Spleen (tissue), 7 donors: ENCODE results near the gene MKNK1.

ENCODE experiments used
- POLR2A ChIP-seq, 3 donors: fragments of 450-650 bp; IDR thresholded peaks; one replicate each; pipeline ENCODE4 v1.5.1; 2017; ENCODE audit warnings: antibody characterized with exemption in 3 of 3, mild to moderate bottlenecking in 1 of 3
- POLR2AphosphoS5 ChIP-seq, 3 donors: sonication (generic); formaldehyde crosslinking; IDR thresholded peaks; one replicate each; pipeline ENCODE4 v1.5.1; 2017; ENCODE audit warnings: antibody characterized with exemption in 3 of 3
- TF ChIP-seq, protein P1 (sequence below), 11 experiments: fragments of 200-600 bp in 7 of 11; fragments of 450-650 bp in 4 of 11; sonication (generic) in 4 of 11; IDR thresholded peaks in 8 of 11; conservative IDR thresholded peaks in 3 of 11; 1 replicate in 7 of 11; 2 replicates in 4 of 11; pipeline versions ENCODE4 v1.4.0 to v1.8.0; 2016 to 2021; ENCODE audit warnings: antibody characterized with exemption in 11 of 11, inconsistent platforms in 4 of 11, mild to moderate bottlenecking in 1 of 11
- donor health status: DM: no; HTN: no; CAD: no; lungs with moderate emphysema.
- donor health status: DM: no; HTN: no; CAD: no.
- donor health status: DM: no; HTN: no; CAD: no.

DNA sequence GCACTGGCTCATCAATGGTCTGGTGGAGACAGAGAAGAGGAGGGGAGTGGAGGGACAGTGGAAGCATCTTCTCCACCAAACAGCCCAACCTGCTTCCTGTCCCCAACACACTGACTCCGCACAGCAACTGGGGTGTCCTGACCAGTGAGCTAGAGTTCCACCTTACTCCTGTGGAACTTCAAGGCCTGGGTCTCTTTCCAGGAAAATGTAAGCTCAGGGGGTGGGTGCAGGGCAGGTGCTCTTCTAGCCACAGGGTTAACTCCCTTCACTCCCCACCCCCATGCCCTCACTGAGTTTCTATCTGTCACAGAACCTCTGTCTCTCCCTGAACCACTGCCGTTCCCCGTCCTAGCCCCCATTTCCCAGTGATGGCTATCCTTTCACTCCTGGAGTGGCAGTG is 11.7 kb upstream of the MKNK1 start:
- TF ChIP-seq, protein P1, sequence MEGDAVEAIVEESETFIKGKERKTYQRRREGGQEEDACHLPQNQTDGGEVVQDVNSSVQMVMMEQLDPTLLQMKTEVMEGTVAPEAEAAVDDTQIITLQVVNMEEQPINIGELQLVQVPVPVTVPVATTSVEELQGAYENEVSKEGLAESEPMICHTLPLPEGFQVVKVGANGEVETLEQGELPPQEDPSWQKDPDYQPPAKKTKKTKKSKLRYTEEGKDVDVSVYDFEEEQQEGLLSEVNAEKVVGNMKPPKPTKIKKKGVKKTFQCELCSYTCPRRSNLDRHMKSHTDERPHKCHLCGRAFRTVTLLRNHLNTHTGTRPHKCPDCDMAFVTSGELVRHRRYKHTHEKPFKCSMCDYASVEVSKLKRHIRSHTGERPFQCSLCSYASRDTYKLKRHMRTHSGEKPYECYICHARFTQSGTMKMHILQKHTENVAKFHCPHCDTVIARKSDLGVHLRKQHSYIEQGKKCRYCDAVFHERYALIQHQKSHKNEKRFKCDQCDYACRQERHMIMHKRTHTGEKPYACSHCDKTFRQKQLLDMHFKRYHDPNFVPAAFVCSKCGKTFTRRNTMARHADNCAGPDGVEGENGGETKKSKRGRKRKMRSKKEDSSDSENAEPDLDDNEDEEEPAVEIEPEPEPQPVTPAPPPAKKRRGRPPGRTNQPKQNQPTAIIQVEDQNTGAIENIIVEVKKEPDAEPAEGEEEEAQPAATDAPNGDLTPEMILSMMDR (IDR thresholded peaks at IDR 0.05 in 8 of 11, conservative IDR thresholded peaks at IDR 0.05 in 3 of 11), result no peak
- TF ChIP-seq POLR2AphosphoS5 (IDR thresholded peaks at IDR 0.05), result no peak
- TF ChIP-seq POLR2A (IDR thresholded peaks at IDR 0.05), result no peak
